Prostate gland (tissue), 2 donors: ENCODE results near the gene RDH14.

Experiments used
- POLR2A ChIP-seq: fragments of 450-650 bp; IDR thresholded peaks from one replicate; pipeline ENCODE4 v1.6.1; 2016; ENCODE audit warnings: antibody characterized with exemption, mild to moderate bottlenecking
- POLR2AphosphoS5 ChIP-seq: sonication (generic); formaldehyde crosslinking; IDR thresholded peaks from one replicate; pipeline ENCODE4 v1.6.1; 2017; ENCODE audit warnings: antibody characterized with exemption
- TF ChIP-seq, protein P1 (sequence below), 4 experiments: fragments of 200-600 bp in 2 of 4; fragments of 450-650 bp in 2 of 4; sonication (generic) in 2 of 4; IDR thresholded peaks; 1 replicate in 3 of 4; 2 replicates in 1 of 4; pipeline ENCODE4 v1.5.1; 2016 to 2019; ENCODE audit warnings: antibody characterized with exemption in 4 of 4, mild to moderate bottlenecking in 2 of 4, moderate library complexity in 2 of 4

DNA sequence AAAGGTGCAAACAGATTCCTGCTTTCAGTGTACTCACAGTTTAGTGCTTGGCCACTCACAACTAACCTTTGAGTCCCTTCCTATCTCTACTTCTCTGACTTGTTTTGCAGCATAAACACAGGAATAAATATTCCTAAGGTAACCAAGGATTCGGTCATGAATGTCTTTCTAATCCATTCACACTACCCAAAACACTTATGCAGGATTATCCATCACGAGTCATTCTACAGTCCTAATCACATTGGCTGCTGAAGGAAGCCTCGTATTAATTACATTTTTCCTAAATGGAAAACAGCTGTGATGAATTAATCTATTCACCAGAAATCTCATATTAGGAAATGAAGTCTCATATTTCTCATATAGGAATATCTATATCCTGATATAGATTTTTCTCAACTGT, 16.3 kb downstream of the RDH14 start:
- TF ChIP-seq, protein P1, sequence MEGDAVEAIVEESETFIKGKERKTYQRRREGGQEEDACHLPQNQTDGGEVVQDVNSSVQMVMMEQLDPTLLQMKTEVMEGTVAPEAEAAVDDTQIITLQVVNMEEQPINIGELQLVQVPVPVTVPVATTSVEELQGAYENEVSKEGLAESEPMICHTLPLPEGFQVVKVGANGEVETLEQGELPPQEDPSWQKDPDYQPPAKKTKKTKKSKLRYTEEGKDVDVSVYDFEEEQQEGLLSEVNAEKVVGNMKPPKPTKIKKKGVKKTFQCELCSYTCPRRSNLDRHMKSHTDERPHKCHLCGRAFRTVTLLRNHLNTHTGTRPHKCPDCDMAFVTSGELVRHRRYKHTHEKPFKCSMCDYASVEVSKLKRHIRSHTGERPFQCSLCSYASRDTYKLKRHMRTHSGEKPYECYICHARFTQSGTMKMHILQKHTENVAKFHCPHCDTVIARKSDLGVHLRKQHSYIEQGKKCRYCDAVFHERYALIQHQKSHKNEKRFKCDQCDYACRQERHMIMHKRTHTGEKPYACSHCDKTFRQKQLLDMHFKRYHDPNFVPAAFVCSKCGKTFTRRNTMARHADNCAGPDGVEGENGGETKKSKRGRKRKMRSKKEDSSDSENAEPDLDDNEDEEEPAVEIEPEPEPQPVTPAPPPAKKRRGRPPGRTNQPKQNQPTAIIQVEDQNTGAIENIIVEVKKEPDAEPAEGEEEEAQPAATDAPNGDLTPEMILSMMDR (IDR thresholded peaks at IDR 0.05), result no peak
- TF ChIP-seq POLR2A, result no peak
- TF ChIP-seq POLR2AphosphoS5, result no peak
